Islet of Langerhans (tissue), 1 donor: ENCODE results near the gene PRR32.
A peak's percentile ranks its signal among the peaks of the same experiment; 100 is the strongest.
"Not testable (repeated sequence)": the region's sequence is repeated elsewhere in the genome, so short reads cannot be mapped to it uniquely, and the experiment has no call there.

Experiments
- FAIRE-seq: peaks from one replicate; lab custom pipeline; 2011; peaks lifted over from hg19 to GRCh38; lab: Jason Lieb, UNC

The PRR32 gene, protein sequence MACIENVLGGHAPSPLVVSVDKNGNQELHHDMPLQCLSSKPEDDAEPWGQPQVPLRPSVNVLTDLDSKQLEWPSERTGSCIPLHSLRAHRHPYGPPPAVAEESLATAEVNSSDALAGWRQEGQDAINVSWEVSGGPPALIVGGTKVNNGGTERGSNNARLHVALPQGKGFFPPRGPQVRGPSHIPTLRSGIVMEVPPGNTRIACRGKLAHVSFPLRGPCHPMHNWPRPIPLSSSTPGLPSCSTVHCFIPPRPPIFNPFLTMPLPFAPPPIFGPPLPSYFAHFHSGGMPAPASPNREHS

DNA sequence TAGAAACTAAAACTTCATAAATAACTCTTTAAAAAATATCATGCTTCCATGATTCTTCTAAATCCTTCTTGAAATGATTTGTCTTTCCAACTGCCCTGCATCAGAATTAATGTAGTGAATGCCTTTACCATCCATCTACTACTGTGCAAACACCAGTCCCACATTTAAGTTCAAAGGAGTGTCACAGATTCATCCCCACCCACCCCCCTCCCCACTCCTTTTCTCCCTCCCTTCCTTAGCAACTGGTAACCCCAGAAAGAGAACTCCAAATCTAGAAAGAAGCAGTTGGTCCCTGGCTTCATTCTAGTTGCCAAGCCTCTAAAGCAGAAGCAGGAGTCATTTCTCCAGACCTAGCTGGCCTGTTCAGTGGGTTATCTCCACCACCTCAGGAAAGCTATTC is at the start of gene PRR32:
Gene PRR32 (plus strand): TSS at position 301 of the 400 bp plus-strand sequence. CDS start 115 bp downstream, outside the sequence.
- no peak for FAIRE-seq

DNA sequence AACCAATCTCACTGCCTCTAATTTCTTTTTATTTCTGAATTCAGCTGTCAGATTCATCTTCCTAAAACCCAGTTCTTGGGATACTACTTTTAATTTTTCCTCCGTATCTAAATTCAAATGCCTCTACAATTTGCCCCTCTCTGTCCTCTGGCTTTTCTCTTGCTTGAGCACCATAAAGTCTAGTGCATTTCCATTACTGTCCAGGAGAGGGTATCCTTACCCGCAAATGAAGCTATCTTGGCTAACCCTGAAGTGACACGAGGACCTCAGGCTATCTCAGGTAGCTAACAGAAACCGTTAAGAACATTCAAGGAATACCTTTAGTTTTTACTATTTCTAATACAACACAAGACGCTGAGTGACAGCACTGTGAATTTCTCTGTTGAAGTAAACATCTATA is 49.4 kb upstream of the PRR32 start:
- peak; percentile 94 for FAIRE-seq

DNA sequence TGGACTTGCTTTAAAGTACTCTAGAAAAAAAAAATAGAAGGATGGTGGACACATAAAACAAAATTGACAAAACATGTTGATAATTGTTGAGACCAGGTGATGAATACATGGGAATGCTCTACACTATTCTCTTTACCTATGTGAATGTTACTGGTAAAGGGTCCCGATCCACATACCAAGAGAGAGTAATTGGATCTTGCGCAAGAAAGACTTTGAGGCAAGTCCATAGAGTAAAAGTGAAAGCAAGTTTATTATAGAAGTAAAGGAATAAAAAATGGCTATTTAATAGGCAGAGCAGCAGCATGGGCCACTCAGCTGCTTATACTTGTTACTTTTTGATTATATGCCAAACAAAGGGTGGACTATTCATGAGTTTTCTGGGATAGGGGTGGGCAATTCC is 34.0 kb upstream of the PRR32 start:
- FAIRE-seq = no peak

DNA sequence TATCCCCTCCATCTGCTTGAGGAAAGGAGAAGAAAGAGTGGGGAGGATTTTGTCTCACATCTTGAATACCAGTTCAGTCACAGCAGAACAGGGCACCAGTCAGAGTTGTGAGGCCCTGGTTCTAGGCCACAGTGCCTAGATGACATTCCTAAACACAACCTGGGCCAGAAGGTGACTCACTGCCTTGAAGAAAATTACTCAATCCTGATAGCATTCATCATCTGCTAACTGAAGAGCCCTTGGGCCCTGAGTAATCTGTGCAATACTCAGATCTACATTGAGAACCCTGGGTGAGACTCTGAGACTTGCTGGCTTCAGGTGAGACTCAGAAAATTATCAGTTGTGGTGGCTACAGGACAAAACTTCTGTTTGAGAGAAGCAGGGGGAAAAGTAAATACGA is 20.5 kb upstream of the PRR32 start:
- no peak for FAIRE-seq

DNA sequence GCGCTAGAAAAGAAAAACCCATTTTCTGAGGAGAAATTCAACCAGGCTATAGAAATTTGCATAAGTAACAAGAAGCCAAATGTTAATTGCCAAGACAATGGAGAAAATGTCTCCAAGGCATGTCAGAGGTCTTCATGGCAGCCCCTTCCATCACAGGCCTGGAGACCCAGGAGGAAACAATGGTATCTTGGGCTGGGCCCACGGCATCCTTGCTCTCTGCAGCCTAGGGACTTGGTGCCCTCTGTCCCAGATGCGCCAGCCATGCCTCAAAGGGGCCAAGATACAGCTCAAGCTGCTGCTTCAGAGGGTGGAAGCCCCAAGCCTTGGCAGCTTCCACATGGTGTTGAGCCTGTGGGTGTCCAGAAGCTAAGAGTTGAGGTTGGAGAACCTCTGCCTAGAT is 12.7 kb upstream of the PRR32 start:
- FAIRE-seq = not testable (repeated sequence)

DNA sequence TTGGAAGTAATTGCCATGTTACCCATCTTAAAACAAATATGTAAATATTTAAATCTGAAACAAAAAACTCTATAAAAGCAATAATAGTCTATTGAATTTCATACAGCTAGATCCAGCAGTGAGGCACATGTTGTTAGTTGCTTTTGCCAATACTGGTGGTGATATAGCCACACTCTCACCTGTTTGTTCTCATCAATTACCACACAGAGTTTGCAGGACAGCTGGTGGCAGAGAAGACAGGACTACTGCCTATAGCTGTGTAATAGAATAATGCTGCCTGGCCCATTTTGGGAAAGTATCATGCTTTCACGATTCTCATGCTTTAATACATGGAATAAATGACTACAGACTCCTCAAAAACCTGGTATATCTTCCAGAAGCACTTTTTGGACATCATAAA is 3.7 kb upstream of the PRR32 start:
- FAIRE-seq = no peak

DNA sequence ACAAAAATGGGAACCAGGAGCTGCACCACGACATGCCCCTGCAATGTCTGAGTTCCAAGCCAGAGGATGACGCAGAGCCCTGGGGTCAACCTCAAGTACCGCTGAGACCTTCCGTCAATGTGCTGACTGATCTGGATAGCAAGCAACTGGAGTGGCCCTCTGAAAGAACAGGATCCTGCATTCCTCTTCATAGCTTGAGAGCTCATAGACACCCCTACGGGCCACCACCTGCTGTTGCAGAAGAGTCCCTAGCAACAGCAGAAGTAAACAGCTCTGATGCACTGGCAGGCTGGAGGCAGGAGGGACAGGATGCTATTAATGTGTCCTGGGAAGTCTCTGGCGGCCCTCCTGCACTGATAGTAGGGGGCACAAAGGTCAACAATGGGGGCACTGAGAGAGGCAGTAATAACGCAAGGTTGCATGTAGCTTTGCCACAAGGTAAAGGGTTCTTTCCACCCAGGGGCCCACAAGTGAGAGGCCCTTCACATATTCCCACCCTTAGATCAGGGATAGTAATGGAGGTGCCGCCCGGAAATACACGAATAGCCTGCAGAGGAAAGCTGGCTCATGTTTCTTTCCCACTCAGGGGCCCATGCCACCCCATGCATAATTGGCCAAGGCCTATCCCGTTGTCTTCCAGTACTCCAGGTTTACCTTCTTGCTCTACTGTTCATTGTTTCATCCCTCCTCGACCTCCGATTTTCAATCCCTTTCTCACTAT is 1.3 kb downstream of the PRR32 start:
- no peak for FAIRE-seq

DNA sequence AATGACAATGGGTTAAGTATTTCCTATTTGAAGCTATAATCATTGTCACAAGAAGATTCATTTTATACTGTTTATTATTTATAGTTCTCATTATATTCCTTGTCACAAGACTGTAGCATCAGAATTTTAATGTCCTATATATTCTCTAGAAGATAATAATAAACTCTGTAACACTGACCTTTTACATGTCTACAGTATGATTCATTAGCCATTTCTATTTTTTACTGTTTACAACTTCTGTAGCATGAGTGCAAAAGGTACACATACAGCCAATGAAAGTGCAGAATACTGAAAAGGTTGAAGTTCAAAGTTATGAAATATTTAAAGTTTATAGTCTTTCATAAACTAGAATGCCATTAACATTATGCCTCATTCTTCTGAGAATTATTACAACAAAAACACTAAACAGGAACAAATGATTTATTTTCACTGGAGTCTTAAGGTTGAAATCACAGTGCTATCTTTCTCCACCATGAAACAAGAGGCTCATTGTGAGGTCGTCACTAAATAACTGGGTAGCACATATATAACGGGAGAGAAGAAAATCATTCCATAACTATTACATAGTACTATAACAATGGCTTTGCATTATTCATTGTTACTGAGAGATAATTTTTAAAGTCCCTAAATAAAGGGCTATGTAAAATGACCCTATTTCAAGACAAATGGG is 4.9 kb downstream of the PRR32 start:
- no peak for FAIRE-seq

DNA sequence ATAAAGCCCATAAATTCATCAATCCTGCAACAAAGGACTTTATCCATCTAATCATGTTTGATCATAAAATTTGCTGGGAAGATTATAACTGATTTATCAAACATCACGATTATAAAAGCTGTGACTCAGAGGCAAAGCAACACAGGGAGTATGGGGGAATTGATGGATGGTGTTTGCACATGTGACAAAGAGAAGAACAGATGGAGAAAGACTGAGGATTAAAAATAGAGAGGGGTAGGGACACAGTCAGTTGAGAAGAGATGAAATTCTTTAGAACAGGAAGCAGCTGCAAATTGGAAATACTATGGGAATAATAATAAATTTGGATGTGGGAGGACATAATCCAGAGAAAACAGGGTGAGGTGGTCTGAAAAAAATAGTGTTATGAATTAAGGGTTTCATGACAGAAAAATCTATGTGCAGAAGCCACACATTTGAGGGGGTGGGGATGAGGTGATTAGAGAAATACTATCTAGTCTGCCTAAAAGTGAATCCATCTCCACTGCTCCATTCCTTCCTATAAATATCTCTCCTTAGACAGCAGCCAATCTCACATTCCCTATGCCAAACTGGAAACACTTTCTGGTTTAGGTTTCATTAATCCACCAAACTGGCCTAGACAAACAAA is 6.2 kb downstream of the PRR32 start:
- no peak for FAIRE-seq

DNA sequence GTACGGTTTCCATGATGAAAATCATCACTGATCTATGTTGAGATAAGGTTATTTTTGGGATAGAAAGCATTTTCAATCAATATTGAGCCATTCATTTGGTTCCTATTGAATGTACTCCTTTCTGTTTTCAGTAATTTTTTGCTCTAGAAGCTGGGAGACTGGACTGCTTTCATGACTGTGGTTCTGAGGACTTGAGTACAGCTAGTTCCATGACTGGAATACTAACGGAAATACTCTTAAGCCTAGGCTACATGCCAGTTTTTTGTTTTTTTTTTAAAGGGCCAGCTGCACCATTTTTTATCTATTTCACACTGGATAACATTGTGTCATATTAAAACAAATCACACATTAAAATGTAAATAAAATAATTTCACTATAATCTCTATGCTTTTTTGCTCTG is 16.7 kb downstream of the PRR32 start:
- no peak for FAIRE-seq

DNA sequence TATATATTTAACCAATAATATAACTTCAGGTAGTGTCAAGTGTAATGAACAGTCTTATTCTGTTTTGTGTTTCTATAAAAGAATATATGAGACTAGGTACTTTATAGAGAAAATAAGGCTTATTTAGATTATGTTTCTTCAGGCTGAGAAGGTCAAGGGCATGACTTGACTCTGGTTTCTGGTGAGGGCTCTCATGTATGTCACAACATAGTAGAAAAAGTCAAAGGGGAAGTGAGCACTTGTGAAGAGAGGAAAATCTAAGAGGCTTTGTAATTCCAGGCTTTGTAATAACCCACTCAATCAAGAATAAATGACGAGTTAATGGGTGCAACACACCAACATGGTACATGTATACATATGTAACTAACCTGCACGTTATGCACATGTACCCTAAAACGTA is 27.6 kb downstream of the PRR32 start:
- no peak for FAIRE-seq

DNA sequence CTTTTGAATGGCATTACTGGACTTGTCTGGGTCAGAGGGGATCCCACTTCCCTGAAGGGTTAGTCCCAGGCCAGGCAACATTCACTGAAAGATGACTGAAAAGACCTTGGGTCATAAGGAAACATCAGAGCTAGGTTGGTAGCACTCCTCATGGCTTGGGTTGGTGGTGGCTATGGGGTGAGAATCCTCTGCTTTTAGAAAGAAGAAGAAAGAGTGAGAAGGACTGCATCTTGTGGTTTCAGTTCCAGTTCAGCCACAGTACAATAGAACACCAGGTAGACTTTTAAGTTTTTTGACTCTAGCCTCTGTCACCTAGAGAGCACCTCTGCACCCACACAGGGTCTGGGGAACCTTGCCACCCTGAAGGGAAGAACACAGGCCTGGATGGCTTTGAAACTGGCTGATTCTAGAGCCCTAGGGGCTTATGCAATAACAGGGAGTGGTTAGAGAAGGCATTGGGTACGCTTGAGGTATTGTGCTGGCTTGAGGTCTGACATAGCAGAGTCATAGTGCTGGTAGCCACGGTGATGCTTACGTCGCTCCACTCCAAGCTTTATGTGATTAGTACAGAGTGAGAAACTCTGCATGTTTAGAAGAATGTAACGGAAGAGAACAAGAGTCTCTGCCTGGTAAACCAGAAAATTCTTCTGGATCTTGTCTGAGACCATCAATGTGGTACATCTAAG is 36.5 kb downstream of the PRR32 start:
- no peak for FAIRE-seq
